Suprapubic skin (tissue), 4 donors: ENCODE results near the gene RNF212. TPM values are rescaled to one million over a fixed set of nuclear protein-coding genes. Genes with fewer than 3 reads are reported as not detected.

Source experiments
- DNase-seq, 2 donors: peaks; one replicate each; pipeline ENCODE4 v3.0.0-alpha.2; 2019; ENCODE audit warnings: low spot score in 2 of 2
- H3K27ac ChIP-seq: fragments of 200-600 bp; sonication (generic); one replicate; pipeline ENCODE4 v1.5.1; 2019
- H3K27me3 ChIP-seq: fragments of 200-600 bp; sonication (generic); one replicate; pipeline ENCODE4 v1.5.1; 2019
- H3K36me3 ChIP-seq: fragments of 200-600 bp; sonication (generic); one replicate; pipeline ENCODE4 v1.5.1; 2019
- H3K4me1 ChIP-seq: fragments of 200-600 bp; sonication (generic); one replicate; pipeline ENCODE4 v1.5.1; 2019
- H3K4me3 ChIP-seq: fragments of 200-600 bp; sonication (generic); one replicate; pipeline ENCODE4 v1.5.1; 2019; ENCODE audit warnings: mild to moderate bottlenecking
- H3K9me3 ChIP-seq: fragments of 200-600 bp; sonication (generic); one replicate; pipeline ENCODE4 v1.5.1; 2019
- CTCF ChIP-seq, 2 donors: fragments of 200-600 bp in 1 of 2; fragments of 450-650 bp in 1 of 2; sonication (generic) in 1 of 2; IDR thresholded peaks; one replicate each; pipeline ENCODE4 v1.5.1; 2016 to 2019; ENCODE audit warnings: antibody characterized with exemption in 2 of 2, mild to moderate bottlenecking in 1 of 2, moderate library complexity in 1 of 2
- EP300 ChIP-seq: sonication (generic); formaldehyde crosslinking; IDR thresholded peaks from one replicate; pipeline ENCODE4 v1.6.1; 2017; ENCODE audit warnings: antibody characterized with exemption
- POLR2A ChIP-seq, 2 donors: fragments of 450-650 bp; IDR thresholded peaks; one replicate each; pipeline ENCODE4 v1.6.1; 2017; ENCODE audit warnings: antibody characterized with exemption in 2 of 2, mild to moderate bottlenecking in 2 of 2, moderate library complexity in 2 of 2
- POLR2AphosphoS5 ChIP-seq, 3 donors: sonication (generic); formaldehyde crosslinking; IDR thresholded peaks; one replicate each; pipeline ENCODE4 v1.6.1; 2017; ENCODE audit warnings: antibody characterized with exemption in 3 of 3
- WGBS: methylation state at CpG from one replicate; pipeline ENCODE4 v1.1.5; 2018; 5-methylcytosine and 5-hydroxymethylcytosine counted together
- total RNA-seq, 4 donors: library from RNA; depleted of rRNA; stranded (reverse); fragments of >200 nt; gene quantifications; one replicate each; pipeline ENCODE4 v1.1.0, GENCODE V29; 2016

RNF212 gene
- total RNA-seq, 4 donors from 2014 or later, result 2.4 to 16.5 (median 4.4) TPM

GRCh38 chr4:1024882-1025545 lies 88.3 kb downstream of the RNF212 start:
- TF ChIP-seq POLR2A (IDR thresholded peaks at IDR 0.05) (no peak), CTCF (IDR thresholded peaks at IDR 0.05) (no peak), POLR2AphosphoS5 (IDR thresholded peaks at IDR 0.05) (no peak), EP300 (no peak)
- Histone ChIP-seq H3K4me3 (no peak overlapping the region), H3K9me3 (no peaks in the 10 kb centered on the region), H3K4me1 (peaks cover 3% of the 10 kb centered on the region), H3K27me3 (peaks cover 7% of the 10 kb centered on the region), H3K27ac (no peak overlapping the region), H3K36me3 (peaks cover 20% of the 10 kb centered on the region)
- 96% methylated on average over 28 of the region's 32 CpGs for WGBS
- DNase-seq, result no peak

GRCh38 chr4:1023895-1024740 lies 89.2 kb downstream of the RNF212 start:
- no CpG with 5 or more reads among the region's 83 CpGs for WGBS
- no peaks in the 10 kb centered on the region for H3K9me3 ChIP-seq
- no peak for DNase-seq
- H3K4me1 ChIP-seq, result peaks cover 3% of the 10 kb centered on the region
- H3K27me3 ChIP-seq, result peaks cover 6% of the 10 kb centered on the region
- H3K4me3 ChIP-seq, result no peak overlapping the region
- no peak overlapping the region for H3K27ac ChIP-seq
- peaks cover 20% of the 10 kb centered on the region for H3K36me3 ChIP-seq
- no peak for TF ChIP-seq POLR2A (IDR thresholded peaks at IDR 0.05)

- no peak overlapping the region for H3K4me3 ChIP-seq
- no peaks in the 10 kb centered on the region for H3K9me3 ChIP-seq
- WGBS, result 100% methylated on average over 1 of the region's 20 CpGs
- peaks cover 3% of the 10 kb centered on the region for H3K4me1 ChIP-seq
- peaks cover under 1% of the 10 kb centered on the region for H3K27me3 ChIP-seq
- no peak for DNase-seq
- peaks cover 20% of the 10 kb centered on the region for H3K36me3 ChIP-seq
- no peak overlapping the region for H3K27ac ChIP-seq
- no peak for TF ChIP-seq EP300
- no peak for TF ChIP-seq POLR2AphosphoS5 (IDR thresholded peaks at IDR 0.05)
- no peak for TF ChIP-seq POLR2A (IDR thresholded peaks at IDR 0.05)
- no peak for TF ChIP-seq CTCF (IDR thresholded peaks at IDR 0.05)
These were observed 90.2 kb downstream of the RNF212 start for GRCh38 chr4:1023075-1023640.

GRCh38 chr4:1022739-1023066 lies 90.7 kb downstream of the RNF212 start:
- H3K36me3 ChIP-seq, result peaks cover 20% of the 10 kb centered on the region
- TF ChIP-seq POLR2AphosphoS5 (IDR thresholded peaks at IDR 0.05), result no peak
- TF ChIP-seq POLR2A (IDR thresholded peaks at IDR 0.05), result no peak
- TF ChIP-seq CTCF (IDR thresholded peaks at IDR 0.05), result no peak
- no peak for TF ChIP-seq EP300
- H3K27ac ChIP-seq, result no peak overlapping the region
- peaks cover 3% of the 10 kb centered on the region for H3K4me1 ChIP-seq
- H3K4me3 ChIP-seq, result no peak overlapping the region
- DNase-seq, result no peak
- WGBS, result 56% methylated on average over 17 of the region's 19 CpGs
- H3K9me3 ChIP-seq, result no peaks in the 10 kb centered on the region
- H3K27me3 ChIP-seq, result no peaks in the 10 kb centered on the region

GRCh38 chr4:1022051-1022738 lies 91.2 kb downstream of the RNF212 start:
- Histone ChIP-seq H3K27me3 (no peaks in the 10 kb centered on the region), H3K27ac (no peak overlapping the region), H3K4me1 (peaks cover 3% of the 10 kb centered on the region), H3K9me3 (no peaks in the 10 kb centered on the region), H3K4me3 (no peak overlapping the region), H3K36me3 (peaks cover 20% of the 10 kb centered on the region)
- DNase-seq, result no peak
- TF ChIP-seq POLR2AphosphoS5 (IDR thresholded peaks at IDR 0.05) (no peak), CTCF (IDR thresholded peaks at IDR 0.05) (no peak), POLR2A (IDR thresholded peaks at IDR 0.05) (no peak), EP300 (no peak)
- WGBS, result 89% methylated on average over 21 of the region's 46 CpGs

Other genes starting within 250 kb of the RNF212 start
- gene GAK, start 181.2 kb downstream of the RNF212 start, total RNA-seq, result 100 to 1,000 TPM; 108 to 166 (median 132) TPM
- 10 to 100 TPM; 41.1 to 98.3 (median 65.3) TPM for gene TMEM175, start 181.1 kb downstream of the RNF212 start, total RNA-seq
- gene DGKQ, start 140.0 kb downstream of the RNF212 start, total RNA-seq, result 10 to 100 TPM; 19.5 to 27.6 (median 23.8) TPM
- 10 to 100 TPM; 11.0 to 33.1 (median 19.7) TPM for gene IDUA, start 126.5 kb downstream of the RNF212 start, total RNA-seq
- gene SLC26A1, start 120.2 kb downstream of the RNF212 start, total RNA-seq, result under 1 TPM in 1 of 4 donors, not detected in 3; 0.30 TPM
- 10 to 100 TPM in 3 of 4 donors, 1 to 10 TPM in 1; 9.0 to 19.9 (median 12.0) TPM for gene FGFRL1, start 101.9 kb downstream of the RNF212 start, total RNA-seq
- 10 to 100 TPM; 22.5 to 52.3 (median 31.8) TPM for gene SPON2, start 59.0 kb upstream of the RNF212 start, total RNA-seq
- 100 to 1,000 TPM; 145 to 255 (median 181) TPM for gene CTBP1, start 135.6 kb upstream of the RNF212 start, total RNA-seq
- 100 to 1,000 TPM in 1 of 4 donors, 10 to 100 TPM in 3; 58.7 to 112 (median 69.5) TPM for gene MAEA, start 176.3 kb upstream of the RNF212 start, total RNA-seq
- gene UVSSA, start 233.6 kb upstream of the RNF212 start, total RNA-seq, result 100 to 1,000 TPM in 1 of 4 donors, 10 to 100 TPM in 3; 16.2 to 107 (median 24.9) TPM